Panc1 (cell line): ENCODE measurements around the gene CNNM4.

Experiments used
- TF ChIP-seq, protein P1 (sequence below): fragments of 450-650 bp; IDR thresholded peaks from 2 replicates; pipeline ENCODE4 v1.5.1; 2017; ENCODE audit warnings: mild to moderate bottlenecking
- TF ChIP-seq, protein P2 (sequence below), 2 experiments: IDR thresholded peaks; 2 replicates each; pipeline ENCODE4 v1.6.1; 2011 to 2012; ENCODE audit warnings: low read depth in 2 of 2, control low read depth in 1 of 2, low read length in 1 of 2, mild to moderate bottlenecking in 1 of 2, moderate library complexity in 1 of 2; ENCODE audit not compliant: insufficient read depth in 1 of 2

DNA sequence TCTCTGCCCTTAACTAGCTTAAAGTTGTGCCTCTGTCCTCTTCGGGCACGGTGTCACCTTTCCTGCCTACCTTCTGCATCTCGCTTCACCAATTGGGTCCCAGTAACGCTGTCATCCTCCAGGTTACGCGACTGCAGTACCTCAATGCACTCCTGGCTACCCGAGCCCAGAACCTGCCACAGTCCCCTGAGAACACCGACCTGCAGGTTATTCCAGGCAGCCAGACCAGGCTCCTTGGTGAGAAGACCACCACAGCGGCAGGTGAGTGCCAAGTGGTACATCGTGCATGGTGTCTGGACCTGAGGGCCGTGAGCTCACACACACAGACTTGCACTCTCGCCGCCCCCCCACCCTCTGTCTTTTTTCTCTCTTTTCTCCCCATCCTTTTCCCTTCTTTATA is 68.2 kb downstream of the CNNM4 start:
- TF ChIP-seq, protein P1, sequence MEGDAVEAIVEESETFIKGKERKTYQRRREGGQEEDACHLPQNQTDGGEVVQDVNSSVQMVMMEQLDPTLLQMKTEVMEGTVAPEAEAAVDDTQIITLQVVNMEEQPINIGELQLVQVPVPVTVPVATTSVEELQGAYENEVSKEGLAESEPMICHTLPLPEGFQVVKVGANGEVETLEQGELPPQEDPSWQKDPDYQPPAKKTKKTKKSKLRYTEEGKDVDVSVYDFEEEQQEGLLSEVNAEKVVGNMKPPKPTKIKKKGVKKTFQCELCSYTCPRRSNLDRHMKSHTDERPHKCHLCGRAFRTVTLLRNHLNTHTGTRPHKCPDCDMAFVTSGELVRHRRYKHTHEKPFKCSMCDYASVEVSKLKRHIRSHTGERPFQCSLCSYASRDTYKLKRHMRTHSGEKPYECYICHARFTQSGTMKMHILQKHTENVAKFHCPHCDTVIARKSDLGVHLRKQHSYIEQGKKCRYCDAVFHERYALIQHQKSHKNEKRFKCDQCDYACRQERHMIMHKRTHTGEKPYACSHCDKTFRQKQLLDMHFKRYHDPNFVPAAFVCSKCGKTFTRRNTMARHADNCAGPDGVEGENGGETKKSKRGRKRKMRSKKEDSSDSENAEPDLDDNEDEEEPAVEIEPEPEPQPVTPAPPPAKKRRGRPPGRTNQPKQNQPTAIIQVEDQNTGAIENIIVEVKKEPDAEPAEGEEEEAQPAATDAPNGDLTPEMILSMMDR: no peak
- TF ChIP-seq, protein P2, sequence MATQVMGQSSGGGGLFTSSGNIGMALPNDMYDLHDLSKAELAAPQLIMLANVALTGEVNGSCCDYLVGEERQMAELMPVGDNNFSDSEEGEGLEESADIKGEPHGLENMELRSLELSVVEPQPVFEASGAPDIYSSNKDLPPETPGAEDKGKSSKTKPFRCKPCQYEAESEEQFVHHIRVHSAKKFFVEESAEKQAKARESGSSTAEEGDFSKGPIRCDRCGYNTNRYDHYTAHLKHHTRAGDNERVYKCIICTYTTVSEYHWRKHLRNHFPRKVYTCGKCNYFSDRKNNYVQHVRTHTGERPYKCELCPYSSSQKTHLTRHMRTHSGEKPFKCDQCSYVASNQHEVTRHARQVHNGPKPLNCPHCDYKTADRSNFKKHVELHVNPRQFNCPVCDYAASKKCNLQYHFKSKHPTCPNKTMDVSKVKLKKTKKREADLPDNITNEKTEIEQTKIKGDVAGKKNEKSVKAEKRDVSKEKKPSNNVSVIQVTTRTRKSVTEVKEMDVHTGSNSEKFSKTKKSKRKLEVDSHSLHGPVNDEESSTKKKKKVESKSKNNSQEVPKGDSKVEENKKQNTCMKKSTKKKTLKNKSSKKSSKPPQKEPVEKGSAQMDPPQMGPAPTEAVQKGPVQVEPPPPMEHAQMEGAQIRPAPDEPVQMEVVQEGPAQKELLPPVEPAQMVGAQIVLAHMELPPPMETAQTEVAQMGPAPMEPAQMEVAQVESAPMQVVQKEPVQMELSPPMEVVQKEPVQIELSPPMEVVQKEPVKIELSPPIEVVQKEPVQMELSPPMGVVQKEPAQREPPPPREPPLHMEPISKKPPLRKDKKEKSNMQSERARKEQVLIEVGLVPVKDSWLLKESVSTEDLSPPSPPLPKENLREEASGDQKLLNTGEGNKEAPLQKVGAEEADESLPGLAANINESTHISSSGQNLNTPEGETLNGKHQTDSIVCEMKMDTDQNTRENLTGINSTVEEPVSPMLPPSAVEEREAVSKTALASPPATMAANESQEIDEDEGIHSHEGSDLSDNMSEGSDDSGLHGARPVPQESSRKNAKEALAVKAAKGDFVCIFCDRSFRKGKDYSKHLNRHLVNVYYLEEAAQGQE (IDR thresholded peaks at IDR 0.05; ENCODE audit: insufficient read depth in 1 of 2, low read depth in 2 of 2, low read length in 1 of 2): no peak
